Measurements from ENCODE around the gene CYLC1. TPM values are rescaled to one million over a fixed set of nuclear protein-coding genes. Genes with fewer than 3 reads are reported as not detected.

The CYLC1 gene
- not detected in 2 replicates for total RNA-seq (2021; fragmentation: NEBNext Ultra II Directional; extraction: Animal tissue kit (Norgen Biotek cat#: 25700))
- not detected in 2 replicates for polyA plus RNA-seq (2011; rRNA removed)
- not detected for polyA plus RNA-seq (2011; cell fraction: cytosol; rRNA removed)
- not detected for polyA plus RNA-seq (2011; cell fraction: nucleus; rRNA removed)
- polyA plus RNA-seq (2012, experiment 1 of 2), result not detected in 4 replicates
- not detected for polyA plus RNA-seq (2012, experiment 2 of 2)
- not detected for polyA plus RNA-seq (2013, experiment 1 of 2)
- not detected for polyA plus RNA-seq (2013, experiment 2 of 2)
- polyA minus RNA-seq (2011; rRNA and poly(A)+ RNA removed), result not detected in 2 replicates
- polyA minus RNA-seq (2011; cell fraction: cytosol; rRNA and poly(A)+ RNA removed), result not detected
- polyA minus RNA-seq (2011; cell fraction: nucleus; rRNA and poly(A)+ RNA removed), result not detected
- long read RNA-seq, experiment 1, result 0 reads
- long read RNA-seq, experiment 2, result 0 reads

GRCh38 chrX:83860846-83861245, at the start of gene CYLC1:
Gene CYLC1 (plus strand): TSS chrX:83861146. CDS start chrX:83861183, 37 bp downstream.
- DNase-seq (ENCODE audit: low read depth in 1 of 2, low spot score in 2 of 2), result no peak

More at GRCh38 chrX:83860846-83861245, at the start of gene CYLC1:
- Histone ChIP-seq H3K27ac (ENCODE audit: low read depth, low read length) (no peak within 1 kb of the TSS), H2BK20ac (ENCODE audit: low read length) (no peak within 1 kb of the TSS), H3K23me2 (ENCODE audit: low read depth, low read length) (no peaks in the 10 kb centered on the region), H3K4me1 (replicated peaks in 1 of 4; ENCODE audit: control insufficient read depth in 3 of 4, insufficient read depth in 4 of 4, low read length in 3 of 4) (no peaks in the 10 kb centered on the region), H3K9me3 (ENCODE audit: insufficient read depth in 2 of 2, low read depth in 1 of 2, low read length in 1 of 2) (no peaks in the 10 kb centered on the region), H2AFZ (ENCODE audit: low read length) (no peak within 1 kb of the TSS), H2BK5ac (ENCODE audit: low read depth, low read length) (no peak within 1 kb of the TSS), H2BK15ac (ENCODE audit: low read length) (no peak within 1 kb of the TSS), H2BK12ac (ENCODE audit: low read depth, low read length) (no peak within 1 kb of the TSS), H3K14ac (ENCODE audit: insufficient read length) (no peak within 1 kb of the TSS), H2AK5ac (ENCODE audit: low read depth, low read length) (no peak within 1 kb of the TSS), H3K4me2 (ENCODE audit: insufficient read depth in 1 of 2, low read depth in 2 of 2, low read length in 2 of 2) (no peak within 1 kb of the TSS), H4K8ac (ENCODE audit: extremely low read depth, insufficient read depth, low read length) (no peak within 1 kb of the TSS), H3K4ac (replicated peaks; ENCODE audit: insufficient read length, low read depth, low read length) (no peak within 1 kb of the TSS), H3K79me1 (ENCODE audit: low read depth, low read length) (no peaks in the 10 kb centered on the region), H3K79me2 (ENCODE audit: control insufficient read depth in 1 of 2, insufficient read depth in 2 of 2, low read length in 2 of 2) (no peaks in the 10 kb centered on the region), H3K9ac (replicated peaks in 1 of 4; ENCODE audit: extremely low read depth in 1 of 4, low read depth in 3 of 4, low read length in 3 of 4) (no peak within 1 kb of the TSS), H3K56ac (replicated peaks; ENCODE audit: insufficient read length, low read depth, low read length) (no peak within 1 kb of the TSS), H4K91ac (replicated peaks; ENCODE audit: insufficient read length, low read length) (no peak within 1 kb of the TSS), H4K5ac (ENCODE audit: insufficient read length, low read depth, low read length) (no peak within 1 kb of the TSS), H3K27me3 (replicated peaks in 1 of 4; ENCODE audit: control insufficient read depth in 3 of 4, extremely low read depth in 1 of 4, insufficient read depth in 3 of 4, low read length in 3 of 4) (no peaks in the 10 kb centered on the region), H3K18ac (ENCODE audit: extremely low read depth, low read length) (no peak within 1 kb of the TSS), H3K23ac (ENCODE audit: insufficient read length) (no peak within 1 kb of the TSS), H3K4me3 (ENCODE audit: extremely low read depth in 1 of 4, insufficient read depth in 2 of 4, low read depth in 3 of 4, low read length in 4 of 4) (no peak within 1 kb of the TSS), H2BK120ac (replicated peaks; ENCODE audit: low read depth, low read length) (no peak within 1 kb of the TSS), H4K20me1 (replicated peaks in 1 of 2; ENCODE audit: control insufficient read depth in 1 of 2, insufficient read depth in 2 of 2, low read length in 2 of 2) (no peaks in the 10 kb centered on the region), H3K36me3 (ENCODE audit: control insufficient read depth in 2 of 4, insufficient read depth in 4 of 4, low read length in 3 of 4) (no peaks in the 10 kb centered on the region)
- POLR2A ChIA-PET (ENCODE audit: partially characterized antibody), result no interaction called here
- CTCF ChIA-PET (ENCODE audit: partially characterized antibody), result no interaction called here
- no peak for FAIRE-seq
- WGBS, 2 experiments (ENCODE audit: extremely low coverage in 1 of 2, insufficient coverage in 1 of 2, insufficient read length in 1 of 2, insufficient replicate concordance in 2 of 2, low coverage in 1 of 2, low lambda C conversion rate in 2 of 2, missing lambda C conversion rate in 1 of 2), result 89% methylated on average over 1 of the region's 1 CpG; no CpG with 5 or more reads in 1 of the 2 experiments
- no peak for TF ChIP-seq CREB1 (IDR thresholded peaks at IDR 0.05)
- no peak for TF ChIP-seq POLR2A (IDR thresholded peaks at IDR 0.05; ENCODE audit: control extremely low read depth in 1 of 2, low read depth in 2 of 2, low read length in 2 of 2)
- TF ChIP-seq RAD21 (IDR thresholded peaks at IDR 0.05 in 1 of 2, conservative IDR thresholded peaks at IDR 0.05 in 1 of 2; ENCODE audit: low read depth in 2 of 2, low read length in 2 of 2), result no peak
- TF ChIP-seq ATF2 (IDR thresholded peaks at IDR 0.05; ENCODE audit: low read length), result no peak
- no peak for TF ChIP-seq BACH1 (IDR thresholded peaks at IDR 0.05; ENCODE audit: low read length)
- no peak for TF ChIP-seq SRF (IDR thresholded peaks at IDR 0.05; ENCODE audit: low read depth, low read length)
